GM19463 (cell line): ENCODE results near the gene HBZ.
"Not testable (repeated sequence)": the region's sequence is repeated elsewhere in the genome, so short reads cannot be mapped to it uniquely, and the experiment has no call there.

Experiments
- ATAC-seq: cut with Tn5 transposase; IDR thresholded peaks from one replicate; pipeline ENCODE4 v1.9.1; 2021; ENCODE audit warnings: mild to moderate bottlenecking, moderate library complexity; ENCODE audit not compliant: unreplicated experiment

Gene HBZ

DNA sequence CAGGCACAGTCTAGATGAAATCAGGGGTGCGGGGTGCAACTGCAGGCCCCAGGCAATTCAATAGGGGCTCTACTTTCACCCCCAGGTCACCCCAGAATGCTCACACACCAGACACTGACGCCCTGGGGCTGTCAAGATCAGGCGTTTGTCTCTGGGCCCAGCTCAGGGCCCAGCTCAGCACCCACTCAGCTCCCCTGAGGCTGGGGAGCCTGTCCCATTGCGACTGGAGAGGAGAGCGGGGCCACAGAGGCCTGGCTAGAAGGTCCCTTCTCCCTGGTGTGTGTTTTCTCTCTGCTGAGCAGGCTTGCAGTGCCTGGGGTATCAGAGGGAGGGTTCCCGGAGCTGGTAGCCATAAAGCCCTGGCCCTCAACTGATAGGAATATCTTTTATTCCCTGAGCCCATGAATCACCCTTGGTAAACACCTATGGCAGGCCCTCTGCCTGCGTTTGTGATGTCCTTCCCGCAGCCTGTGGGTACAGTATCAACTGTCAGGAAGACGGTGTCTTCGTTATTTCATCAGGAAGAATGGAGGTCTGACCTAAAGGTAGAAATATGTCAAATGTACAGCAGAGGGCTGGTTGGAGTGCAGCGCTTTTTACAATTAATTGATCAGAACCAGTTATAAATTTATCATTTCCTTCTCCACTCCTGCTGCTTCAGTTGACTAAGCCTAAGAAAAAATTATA, 25.7 kb downstream of the HBZ start:
- no peak for ATAC-seq

DNA sequence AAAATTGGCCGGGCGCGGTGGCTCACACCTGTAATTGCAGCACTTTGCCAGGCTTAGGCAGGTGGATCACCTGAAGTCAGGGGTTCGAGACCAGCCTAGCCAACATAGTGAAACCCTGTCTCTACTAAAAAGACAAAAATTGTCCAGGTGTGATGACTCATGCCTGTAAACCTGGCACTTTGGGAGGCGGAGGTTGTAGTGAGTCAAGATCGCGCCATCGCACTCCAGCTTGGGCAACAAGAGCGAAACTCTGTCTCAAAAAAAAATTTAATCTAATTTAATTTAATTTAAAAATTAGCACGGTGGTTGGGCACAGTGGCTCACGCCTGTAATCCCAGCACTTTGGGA, 26.2 kb downstream of the HBZ start:
- ATAC-seq: no peak

DNA sequence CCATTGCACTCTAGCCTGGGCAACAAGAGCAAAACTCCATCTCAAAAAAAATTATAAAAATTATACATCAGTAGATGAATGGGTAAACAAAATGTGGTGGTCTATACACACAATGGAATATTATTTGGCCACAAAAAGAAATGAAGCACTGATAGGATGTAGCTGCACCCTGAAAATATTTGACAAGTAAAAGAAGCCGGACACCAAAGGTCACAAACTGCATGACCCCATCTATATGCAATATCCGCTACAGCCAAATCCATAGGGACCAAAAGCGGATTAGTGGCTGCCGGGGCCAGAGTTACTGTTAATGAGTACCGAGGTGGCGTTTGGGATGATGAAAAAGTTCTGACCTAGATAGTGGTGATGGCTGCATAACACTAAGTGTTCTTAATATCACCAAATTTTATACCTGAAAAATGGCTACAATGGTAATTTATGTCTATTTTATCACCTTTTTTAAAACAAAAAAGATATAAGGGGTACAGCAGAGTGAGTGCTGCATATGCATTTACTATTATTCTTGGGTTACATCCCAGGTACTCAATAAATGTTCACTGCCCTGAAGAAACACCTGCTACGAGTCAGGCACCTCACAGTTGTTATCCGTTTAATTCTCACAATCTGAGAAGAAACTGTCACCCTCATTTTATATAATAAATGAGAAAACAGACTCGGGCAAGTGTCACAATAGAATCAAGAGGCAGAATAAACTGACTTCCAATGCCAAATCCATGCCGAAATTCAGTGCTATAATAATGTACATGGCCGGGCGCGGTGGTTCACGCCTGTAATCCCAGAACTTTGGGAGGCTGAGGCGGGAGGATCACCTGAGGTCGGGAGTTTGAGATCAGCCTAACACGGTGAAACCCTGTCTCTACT, 27.0 kb downstream of the HBZ start:
- ATAC-seq: no peak

- ATAC-seq: no peak
Observed at GRCh38 chr16:180101-180675, 27.7 kb downstream of the HBZ start, which contains the start of gene HBQ1. Gene HBQ1 (plus strand): TSS chr16:180459. CDS start chr16:180487, 28 bp downstream.

DNA sequence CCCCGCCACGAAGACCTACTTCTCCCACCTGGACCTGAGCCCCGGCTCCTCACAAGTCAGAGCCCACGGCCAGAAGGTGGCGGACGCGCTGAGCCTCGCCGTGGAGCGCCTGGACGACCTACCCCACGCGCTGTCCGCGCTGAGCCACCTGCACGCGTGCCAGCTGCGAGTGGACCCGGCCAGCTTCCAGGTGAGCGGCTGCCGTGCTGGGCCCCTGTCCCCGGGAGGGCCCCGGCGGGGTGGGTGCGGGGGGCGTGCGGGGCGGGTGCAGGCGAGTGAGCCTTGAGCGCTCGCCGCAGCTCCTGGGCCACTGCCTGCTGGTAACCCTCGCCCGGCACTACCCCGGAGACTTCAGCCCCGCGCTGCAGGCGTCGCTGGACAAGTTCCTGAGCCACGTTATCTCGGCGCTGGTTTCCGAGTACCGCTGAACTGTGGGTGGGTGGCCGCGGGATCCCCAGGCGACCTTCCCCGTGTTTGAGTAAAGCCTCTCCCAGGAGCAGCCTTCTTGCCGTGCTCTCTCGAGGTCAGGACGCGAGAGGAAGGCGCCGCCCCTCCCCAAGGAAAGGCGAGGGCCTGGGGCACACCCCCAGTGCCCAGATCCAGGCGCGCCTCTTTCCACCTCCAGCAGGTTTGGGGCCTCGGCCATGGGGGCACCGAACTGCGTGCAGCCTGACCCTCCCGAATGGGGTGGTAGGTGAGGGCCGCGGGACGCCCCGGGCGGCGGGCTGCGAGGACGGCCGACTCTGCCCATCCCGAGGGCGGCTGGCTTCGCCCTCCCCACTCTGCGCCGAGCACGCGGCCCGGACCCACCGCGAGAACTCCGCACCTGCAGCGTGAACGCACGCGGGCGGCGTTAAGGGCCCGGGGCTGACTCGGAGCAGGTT, 28.5 kb downstream of the HBZ start:
- no peak for ATAC-seq

- ATAC-seq: no peak
Observed at GRCh38 chr16:181565-182021, 29.1 kb downstream of the HBZ start.

DNA sequence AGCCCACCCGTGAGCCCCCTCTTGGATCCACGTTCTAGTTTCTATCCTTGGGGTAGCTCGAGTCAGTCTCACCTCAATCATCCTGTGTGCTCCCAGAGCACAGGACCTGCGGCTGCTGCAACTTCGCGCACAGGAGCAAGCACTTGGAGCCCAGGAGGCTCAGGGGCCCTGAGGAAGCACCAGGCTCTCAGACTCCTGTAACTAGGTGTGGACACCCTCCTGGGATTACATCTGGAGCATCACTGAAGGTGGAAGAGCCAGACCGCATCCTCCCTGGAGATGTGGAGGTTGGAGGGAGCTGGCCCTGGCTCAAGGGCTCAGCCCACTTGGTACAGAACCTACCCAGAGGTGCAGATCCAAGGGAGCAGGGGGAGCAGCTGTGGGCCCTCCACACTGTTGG, 30.6 kb downstream of the HBZ start:
- no peak for ATAC-seq

DNA sequence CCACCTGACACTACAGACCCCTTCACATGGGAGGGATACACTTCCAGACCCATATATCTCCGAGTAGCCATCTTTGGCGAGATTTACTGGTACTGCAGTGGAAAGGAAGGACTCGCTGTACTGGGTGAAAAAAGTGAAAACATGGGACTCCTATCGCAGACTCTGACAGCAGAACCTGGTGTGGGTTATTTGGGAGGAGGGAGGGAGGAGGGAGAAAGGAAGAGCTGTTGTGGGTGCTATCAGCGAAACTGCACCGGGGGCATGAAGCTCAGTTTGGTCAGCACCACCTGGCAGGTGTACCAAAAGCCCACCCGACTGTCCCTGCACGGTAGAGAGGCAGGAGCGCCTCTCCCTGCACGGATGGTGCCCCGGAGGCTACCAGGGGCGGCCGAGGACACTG, 32.8 kb downstream of the HBZ start:
- no peak for ATAC-seq

- no peak for ATAC-seq
Observed at GRCh38 chr16:185691-186090, 33.2 kb downstream of the HBZ start.

- ATAC-seq: no peak
Observed at GRCh38 chr16:187330-187729, 34.9 kb downstream of the HBZ start.

- ATAC-seq: no peak
Observed at GRCh38 chr16:188674-189073, 36.2 kb downstream of the HBZ start.

DNA sequence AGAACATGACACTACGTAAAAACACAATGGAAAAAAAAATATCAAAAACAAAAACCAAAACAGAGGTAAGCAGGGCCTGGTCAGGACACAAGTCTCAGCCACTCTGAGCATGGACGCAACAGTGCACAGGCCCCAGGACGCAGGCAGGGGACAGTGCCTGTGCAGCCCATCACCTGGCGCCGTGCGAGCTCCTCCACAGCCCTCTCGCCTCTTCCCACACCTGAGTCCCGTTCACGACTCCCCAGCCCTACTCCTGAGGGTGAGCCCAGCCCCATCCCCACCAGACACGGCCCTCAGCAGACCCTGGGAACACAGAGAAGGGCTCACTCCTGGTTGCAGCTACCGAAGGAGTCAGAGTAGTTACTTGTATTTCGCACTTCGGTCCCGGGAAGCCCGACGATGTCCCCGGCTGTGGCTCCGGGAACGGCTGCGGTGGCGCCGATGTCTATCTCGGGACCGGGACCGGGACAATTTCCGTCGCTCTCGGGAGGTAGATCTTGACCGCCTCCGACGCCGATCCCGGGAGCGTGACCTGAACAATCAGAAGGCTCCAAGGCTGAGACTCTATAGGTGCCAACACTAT, 37.3 kb downstream of the HBZ start:
- no peak for ATAC-seq

- no peak for ATAC-seq
Observed at GRCh38 chr16:191831-192230, 39.4 kb downstream of the HBZ start.

GRCh38 chr16:192686-193085, 40.2 kb downstream of the HBZ start:
- no peak for ATAC-seq

GRCh38 chr16:193441-193840, 41.0 kb downstream of the HBZ start:
- no peak for ATAC-seq

GRCh38 chr16:194516-194915, 42.1 kb downstream of the HBZ start:
- ATAC-seq: no peak

DNA sequence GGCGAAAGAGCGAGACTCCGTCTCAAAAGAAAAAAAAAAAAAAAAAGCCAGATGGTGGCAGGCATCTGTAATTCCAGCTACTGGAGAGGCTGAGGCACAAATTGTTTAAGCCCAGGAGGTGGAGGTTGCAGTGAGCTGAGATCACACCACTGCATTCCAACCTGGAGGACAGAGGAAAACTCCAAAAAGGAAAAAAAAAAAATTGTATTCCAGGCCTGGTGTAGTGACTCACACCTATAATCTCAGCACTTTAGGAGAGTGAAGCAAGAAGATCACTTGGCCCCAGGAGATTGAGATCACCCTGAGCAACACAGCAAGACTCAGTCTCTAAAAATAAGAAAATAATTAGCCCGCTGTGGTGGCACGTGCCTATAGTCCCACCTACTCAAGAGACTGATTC, 47.9 kb downstream of the HBZ start:
- no peak for ATAC-seq

DNA sequence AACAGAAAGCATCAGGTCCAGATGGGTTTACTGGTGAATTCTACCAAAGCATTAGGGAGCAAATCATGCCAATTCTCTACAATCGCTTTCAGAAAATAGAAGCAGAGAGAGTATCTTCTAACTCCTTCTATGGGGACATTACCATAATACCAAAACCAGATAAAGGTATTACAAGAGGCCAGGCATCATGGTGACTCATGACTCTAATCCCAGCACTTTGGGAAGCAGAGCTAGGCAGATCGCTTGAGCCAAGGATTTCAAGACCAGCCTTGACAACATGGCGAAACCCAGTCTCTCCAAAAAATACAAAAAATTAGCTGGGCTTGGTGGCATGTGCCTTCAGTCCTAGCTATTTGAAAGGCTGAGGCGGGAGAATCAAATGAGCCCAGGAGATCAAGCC, 50.8 kb downstream of the HBZ start:
- no peak for ATAC-seq

GRCh38 chr16:204046-204445, 51.6 kb downstream of the HBZ start:
- ATAC-seq: not testable (repeated sequence)
